ENCODE results near the gene GRPEL2. TPM values are rescaled to one million over a fixed set of nuclear protein-coding genes. Genes with fewer than 3 reads are reported as not detected.

Gene GRPEL2
- total and polyA plus RNA-seq, 2 of the 8 experiments (the other 6 are each of a cell fraction or from before 2014, with no cell fraction given) = 11.2 to 52.2 TPM

DNA sequence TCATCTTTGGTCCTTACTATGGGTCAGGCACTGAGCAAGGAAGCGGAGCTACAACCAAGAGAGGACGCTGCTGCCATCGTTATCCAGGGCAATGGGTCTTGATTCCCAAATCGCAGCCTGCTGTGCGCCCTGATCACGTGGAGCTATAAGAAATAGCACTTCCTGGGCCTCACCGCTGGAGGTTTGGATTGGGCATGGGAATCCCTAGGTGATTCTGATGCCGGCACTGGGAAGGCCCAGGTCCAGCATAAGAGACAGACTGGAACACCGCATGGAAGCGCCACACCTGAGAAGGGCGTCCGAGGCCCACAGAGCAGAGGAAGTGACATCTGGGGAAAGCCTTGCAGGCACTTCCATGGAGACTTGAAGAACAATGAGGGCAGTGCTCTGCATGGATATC lies 30.8 kb downstream of the GRPEL2 start (continued):
- TF ChIP-seq, protein P1, sequence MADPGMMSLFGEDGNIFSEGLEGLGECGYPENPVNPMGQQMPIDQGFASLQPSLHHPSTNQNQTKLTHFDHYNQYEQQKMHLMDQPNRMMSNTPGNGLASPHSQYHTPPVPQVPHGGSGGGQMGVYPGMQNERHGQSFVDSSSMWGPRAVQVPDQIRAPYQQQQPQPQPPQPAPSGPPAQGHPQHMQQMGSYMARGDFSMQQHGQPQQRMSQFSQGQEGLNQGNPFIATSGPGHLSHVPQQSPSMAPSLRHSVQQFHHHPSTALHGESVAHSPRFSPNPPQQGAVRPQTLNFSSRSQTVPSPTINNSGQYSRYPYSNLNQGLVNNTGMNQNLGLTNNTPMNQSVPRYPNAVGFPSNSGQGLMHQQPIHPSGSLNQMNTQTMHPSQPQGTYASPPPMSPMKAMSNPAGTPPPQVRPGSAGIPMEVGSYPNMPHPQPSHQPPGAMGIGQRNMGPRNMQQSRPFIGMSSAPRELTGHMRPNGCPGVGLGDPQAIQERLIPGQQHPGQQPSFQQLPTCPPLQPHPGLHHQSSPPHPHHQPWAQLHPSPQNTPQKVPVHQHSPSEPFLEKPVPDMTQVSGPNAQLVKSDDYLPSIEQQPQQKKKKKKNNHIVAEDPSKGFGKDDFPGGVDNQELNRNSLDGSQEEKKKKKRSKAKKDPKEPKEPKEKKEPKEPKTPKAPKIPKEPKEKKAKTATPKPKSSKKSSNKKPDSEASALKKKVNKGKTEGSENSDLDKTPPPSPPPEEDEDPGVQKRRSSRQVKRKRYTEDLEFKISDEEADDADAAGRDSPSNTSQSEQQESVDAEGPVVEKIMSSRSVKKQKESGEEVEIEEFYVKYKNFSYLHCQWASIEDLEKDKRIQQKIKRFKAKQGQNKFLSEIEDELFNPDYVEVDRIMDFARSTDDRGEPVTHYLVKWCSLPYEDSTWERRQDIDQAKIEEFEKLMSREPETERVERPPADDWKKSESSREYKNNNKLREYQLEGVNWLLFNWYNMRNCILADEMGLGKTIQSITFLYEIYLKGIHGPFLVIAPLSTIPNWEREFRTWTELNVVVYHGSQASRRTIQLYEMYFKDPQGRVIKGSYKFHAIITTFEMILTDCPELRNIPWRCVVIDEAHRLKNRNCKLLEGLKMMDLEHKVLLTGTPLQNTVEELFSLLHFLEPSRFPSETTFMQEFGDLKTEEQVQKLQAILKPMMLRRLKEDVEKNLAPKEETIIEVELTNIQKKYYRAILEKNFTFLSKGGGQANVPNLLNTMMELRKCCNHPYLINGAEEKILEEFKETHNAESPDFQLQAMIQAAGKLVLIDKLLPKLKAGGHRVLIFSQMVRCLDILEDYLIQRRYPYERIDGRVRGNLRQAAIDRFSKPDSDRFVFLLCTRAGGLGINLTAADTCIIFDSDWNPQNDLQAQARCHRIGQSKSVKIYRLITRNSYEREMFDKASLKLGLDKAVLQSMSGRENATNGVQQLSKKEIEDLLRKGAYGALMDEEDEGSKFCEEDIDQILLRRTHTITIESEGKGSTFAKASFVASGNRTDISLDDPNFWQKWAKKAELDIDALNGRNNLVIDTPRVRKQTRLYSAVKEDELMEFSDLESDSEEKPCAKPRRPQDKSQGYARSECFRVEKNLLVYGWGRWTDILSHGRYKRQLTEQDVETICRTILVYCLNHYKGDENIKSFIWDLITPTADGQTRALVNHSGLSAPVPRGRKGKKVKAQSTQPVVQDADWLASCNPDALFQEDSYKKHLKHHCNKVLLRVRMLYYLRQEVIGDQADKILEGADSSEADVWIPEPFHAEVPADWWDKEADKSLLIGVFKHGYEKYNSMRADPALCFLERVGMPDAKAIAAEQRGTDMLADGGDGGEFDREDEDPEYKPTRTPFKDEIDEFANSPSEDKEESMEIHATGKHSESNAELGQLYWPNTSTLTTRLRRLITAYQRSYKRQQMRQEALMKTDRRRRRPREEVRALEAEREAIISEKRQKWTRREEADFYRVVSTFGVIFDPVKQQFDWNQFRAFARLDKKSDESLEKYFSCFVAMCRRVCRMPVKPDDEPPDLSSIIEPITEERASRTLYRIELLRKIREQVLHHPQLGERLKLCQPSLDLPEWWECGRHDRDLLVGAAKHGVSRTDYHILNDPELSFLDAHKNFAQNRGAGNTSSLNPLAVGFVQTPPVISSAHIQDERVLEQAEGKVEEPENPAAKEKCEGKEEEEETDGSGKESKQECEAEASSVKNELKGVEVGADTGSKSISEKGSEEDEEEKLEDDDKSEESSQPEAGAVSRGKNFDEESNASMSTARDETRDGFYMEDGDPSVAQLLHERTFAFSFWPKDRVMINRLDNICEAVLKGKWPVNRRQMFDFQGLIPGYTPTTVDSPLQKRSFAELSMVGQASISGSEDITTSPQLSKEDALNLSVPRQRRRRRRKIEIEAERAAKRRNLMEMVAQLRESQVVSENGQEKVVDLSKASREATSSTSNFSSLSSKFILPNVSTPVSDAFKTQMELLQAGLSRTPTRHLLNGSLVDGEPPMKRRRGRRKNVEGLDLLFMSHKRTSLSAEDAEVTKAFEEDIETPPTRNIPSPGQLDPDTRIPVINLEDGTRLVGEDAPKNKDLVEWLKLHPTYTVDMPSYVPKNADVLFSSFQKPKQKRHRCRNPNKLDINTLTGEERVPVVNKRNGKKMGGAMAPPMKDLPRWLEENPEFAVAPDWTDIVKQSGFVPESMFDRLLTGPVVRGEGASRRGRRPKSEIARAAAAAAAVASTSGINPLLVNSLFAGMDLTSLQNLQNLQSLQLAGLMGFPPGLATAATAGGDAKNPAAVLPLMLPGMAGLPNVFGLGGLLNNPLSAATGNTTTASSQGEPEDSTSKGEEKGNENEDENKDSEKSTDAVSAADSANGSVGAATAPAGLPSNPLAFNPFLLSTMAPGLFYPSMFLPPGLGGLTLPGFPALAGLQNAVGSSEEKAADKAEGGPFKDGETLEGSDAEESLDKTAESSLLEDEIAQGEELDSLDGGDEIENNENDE (IDR thresholded peaks at IDR 0.05; ENCODE audit: insufficient replicate concordance, low read length) = no peak
- no peak for TF ChIP-seq CBX8 (IDR thresholded peaks at IDR 0.05; ENCODE audit: borderline replicate concordance, low read depth, low read length)
- TF ChIP-seq TAF1 (IDR thresholded peaks at IDR 0.05; ENCODE audit: low read depth, low read length) = no peak

Measured in H1 (cell line).